ENCODE measurements around the gene C1QTNF3.
"Not testable (repeated sequence)": the region's sequence is repeated elsewhere in the genome, so short reads cannot be mapped to it uniquely, and the experiment has no call there.

The C1QTNF3 gene

GRCh38 chr5:34047774-34048572 is 5.0 kb upstream of the C1QTNF3 start:
- no peak for DNase-seq

- DNase-seq = no peak
Observed at GRCh38 chr5:34047143-34047542, 4.1 kb upstream of the C1QTNF3 start.

- DNase-seq = no peak
Observed at GRCh38 chr5:34045996-34046395, 3.0 kb upstream of the C1QTNF3 start.

- no peak for DNase-seq
Observed at GRCh38 chr5:34045023-34045422, 2.0 kb upstream of the C1QTNF3 start.

GRCh38 chr5:34042321-34042720 is 692 bp downstream of the C1QTNF3 start:
- no peak for DNase-seq

- no peak for DNase-seq
Observed at GRCh38 chr5:34041247-34041972, 1.6 kb downstream of the C1QTNF3 start.

- no peak for DNase-seq
Observed at GRCh38 chr5:34040472-34040871, 2.5 kb downstream of the C1QTNF3 start.

GRCh38 chr5:34039398-34040157 is 3.4 kb downstream of the C1QTNF3 start:
- DNase-seq = no peak

GRCh38 chr5:34038838-34039237 is 4.2 kb downstream of the C1QTNF3 start:
- DNase-seq = no peak

- no peak for DNase-seq
Observed at GRCh38 chr5:34038390-34038789, 4.6 kb downstream of the C1QTNF3 start.

GRCh38 chr5:34037726-34038125 is 5.3 kb downstream of the C1QTNF3 start:
- DNase-seq = no peak

- no peak for DNase-seq
Observed at GRCh38 chr5:34035756-34036155, 7.3 kb downstream of the C1QTNF3 start.

- DNase-seq = no peak
Observed at GRCh38 chr5:34034534-34035327, 8.3 kb downstream of the C1QTNF3 start.

- no peak for DNase-seq
Observed at GRCh38 chr5:34031966-34032365, 11.0 kb downstream of the C1QTNF3 start.

GRCh38 chr5:34031117-34031516 is 11.9 kb downstream of the C1QTNF3 start:
- DNase-seq = no peak

GRCh38 chr5:34030585-34030984 is 12.4 kb downstream of the C1QTNF3 start:
- DNase-seq = not testable (repeated sequence)

- no peak for DNase-seq
Observed at GRCh38 chr5:34030048-34030447, 13.0 kb downstream of the C1QTNF3 start.

- no peak for DNase-seq
Observed at GRCh38 chr5:34028349-34028748, 14.7 kb downstream of the C1QTNF3 start.

- no peak for DNase-seq
Observed at GRCh38 chr5:34026089-34026761, 16.8 kb downstream of the C1QTNF3 start.

GRCh38 chr5:34022121-34022705 is 20.8 kb downstream of the C1QTNF3 start:
- DNase-seq = no peak

- DNase-seq = no peak
Observed at GRCh38 chr5:34021334-34021733, 21.7 kb downstream of the C1QTNF3 start.

- DNase-seq = no peak
Observed at GRCh38 chr5:34020726-34021125, 22.3 kb downstream of the C1QTNF3 start.
